ENCODE results near the gene SEMA4C.

The SEMA4C gene

DNA sequence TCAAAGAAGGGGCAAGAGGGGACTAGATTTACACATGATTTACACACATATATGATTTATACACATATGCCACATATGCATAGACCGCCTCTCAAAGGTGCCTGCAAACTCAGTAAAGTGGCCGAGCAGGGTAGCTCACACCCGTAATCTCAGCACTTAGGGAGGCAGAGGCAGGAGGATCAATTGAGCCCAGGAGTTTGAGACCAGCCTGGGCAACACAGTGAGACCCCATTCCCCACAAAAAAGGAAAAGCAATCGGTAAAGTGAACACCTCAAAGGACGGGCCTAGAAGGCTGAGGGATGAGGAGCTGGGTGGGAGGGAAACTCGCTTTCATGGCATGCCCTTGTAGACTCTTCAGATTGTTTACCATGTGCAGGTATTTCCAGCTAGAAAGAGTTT is 17.2 kb downstream of the SEMA4C start:
- peaks cover 53% of the 10 kb centered on the region for H3K36me3 ChIP-seq (ENCODE audit: control insufficient read depth, insufficient read depth, low read length)
- H3K27ac ChIP-seq (ENCODE audit: low read depth, low read length), result no peak overlapping the region
- no peaks in the 10 kb centered on the region for H3K27me3 ChIP-seq (ENCODE audit: control insufficient read depth, insufficient read depth, low read length)
- no peak overlapping the region for H3K4me3 ChIP-seq (ENCODE audit: low read depth, low read length)
- H3K9me3 ChIP-seq (ENCODE audit: control insufficient read depth, insufficient read depth, low read length), result no peaks in the 10 kb centered on the region
- H3K4me1 ChIP-seq (ENCODE audit: control insufficient read depth, insufficient read depth, low read length), result peaks cover 7% of the 10 kb centered on the region; the same call in 1 of the 2 replicates
- H3K9ac ChIP-seq (ENCODE audit: low read depth, low read length), result no peak overlapping the region

- H3K9ac ChIP-seq (ENCODE audit: low read depth, low read length), result no peak overlapping the region
Measured at GRCh38 chr2:96848264-96848663, 21.6 kb downstream of the SEMA4C start.

GRCh38 chr2:96847586-96847985 is 22.3 kb downstream of the SEMA4C start:
- Histone ChIP-seq H3K9ac (ENCODE audit: low read depth, low read length) (no peak overlapping the region), H3K9me3 (ENCODE audit: control insufficient read depth, insufficient read depth, low read length) (no peaks in the 10 kb centered on the region), H3K27me3 (ENCODE audit: control insufficient read depth, insufficient read depth, low read length) (no peaks in the 10 kb centered on the region), H3K36me3 (ENCODE audit: control insufficient read depth, insufficient read depth, low read length) (peaks cover 49% of the 10 kb centered on the region), H3K27ac (ENCODE audit: low read depth, low read length) (no peak overlapping the region), H3K4me1 (ENCODE audit: control insufficient read depth, insufficient read depth, low read length) (no peaks in the 10 kb centered on the region), H3K4me3 (ENCODE audit: low read depth, low read length) (no peak overlapping the region)

More at GRCh38 chr2:96848264-96848663, 21.6 kb downstream of the SEMA4C start:
- H3K9me3 ChIP-seq (ENCODE audit: control insufficient read depth, insufficient read depth, low read length), result no peaks in the 10 kb centered on the region
- H3K4me3 ChIP-seq (ENCODE audit: low read depth, low read length), result no peak overlapping the region
- no peaks in the 10 kb centered on the region for H3K4me1 ChIP-seq (ENCODE audit: control insufficient read depth, insufficient read depth, low read length)
- H3K27ac ChIP-seq (ENCODE audit: low read depth, low read length), result no peak overlapping the region
- H3K27me3 ChIP-seq (ENCODE audit: control insufficient read depth, insufficient read depth, low read length), result no peaks in the 10 kb centered on the region
- peaks cover 56% of the 10 kb centered on the region for H3K36me3 ChIP-seq (ENCODE audit: control insufficient read depth, insufficient read depth, low read length)

DNA sequence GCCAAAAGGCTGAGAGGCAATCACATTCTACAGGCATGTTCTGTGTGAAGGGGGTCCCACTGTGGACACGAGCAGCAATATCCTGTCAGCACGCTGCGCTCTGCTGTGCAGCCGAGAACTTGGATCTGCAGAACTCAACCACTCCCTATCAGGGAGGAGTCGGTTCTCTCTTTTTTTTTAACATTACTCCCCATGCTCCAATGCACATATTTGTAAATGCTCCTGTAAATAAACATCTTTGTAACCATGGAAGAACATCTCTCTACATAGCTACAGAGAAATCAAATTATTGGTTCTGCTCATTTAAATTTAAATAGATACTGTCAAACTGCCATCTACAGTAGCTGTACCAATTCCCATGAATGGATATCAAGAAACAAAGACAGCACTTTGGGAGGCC is 23.1 kb downstream of the SEMA4C start:
- Histone ChIP-seq H3K9me3 (ENCODE audit: control insufficient read depth, insufficient read depth, low read length) (no peaks in the 10 kb centered on the region), H3K4me1 (ENCODE audit: control insufficient read depth, insufficient read depth, low read length) (no peaks in the 10 kb centered on the region), H3K4me3 (ENCODE audit: low read depth, low read length) (no peak overlapping the region), H3K36me3 (ENCODE audit: control insufficient read depth, insufficient read depth, low read length) (peaks cover 44% of the 10 kb centered on the region), H3K27me3 (ENCODE audit: control insufficient read depth, insufficient read depth, low read length) (no peaks in the 10 kb centered on the region), H3K9ac (ENCODE audit: low read depth, low read length) (no peak overlapping the region), H3K27ac (ENCODE audit: low read depth, low read length) (no peak overlapping the region)

GRCh38 chr2:96844405-96844808 is 25.5 kb downstream of the SEMA4C start:
- H3K9ac ChIP-seq (ENCODE audit: low read depth, low read length), result no peak overlapping the region
- H3K36me3 ChIP-seq (ENCODE audit: control insufficient read depth, insufficient read depth, low read length), result peaks cover 24% of the 10 kb centered on the region
- H3K9me3 ChIP-seq (ENCODE audit: control insufficient read depth, insufficient read depth, low read length), result no peaks in the 10 kb centered on the region
- H3K4me3 ChIP-seq (ENCODE audit: low read depth, low read length), result no peak overlapping the region
- no peaks in the 10 kb centered on the region for H3K27me3 ChIP-seq (ENCODE audit: control insufficient read depth, insufficient read depth, low read length)
- H3K27ac ChIP-seq (ENCODE audit: low read depth, low read length), result no peak overlapping the region
- H3K4me1 ChIP-seq (ENCODE audit: control insufficient read depth, insufficient read depth, low read length), result no peaks in the 10 kb centered on the region

DNA sequence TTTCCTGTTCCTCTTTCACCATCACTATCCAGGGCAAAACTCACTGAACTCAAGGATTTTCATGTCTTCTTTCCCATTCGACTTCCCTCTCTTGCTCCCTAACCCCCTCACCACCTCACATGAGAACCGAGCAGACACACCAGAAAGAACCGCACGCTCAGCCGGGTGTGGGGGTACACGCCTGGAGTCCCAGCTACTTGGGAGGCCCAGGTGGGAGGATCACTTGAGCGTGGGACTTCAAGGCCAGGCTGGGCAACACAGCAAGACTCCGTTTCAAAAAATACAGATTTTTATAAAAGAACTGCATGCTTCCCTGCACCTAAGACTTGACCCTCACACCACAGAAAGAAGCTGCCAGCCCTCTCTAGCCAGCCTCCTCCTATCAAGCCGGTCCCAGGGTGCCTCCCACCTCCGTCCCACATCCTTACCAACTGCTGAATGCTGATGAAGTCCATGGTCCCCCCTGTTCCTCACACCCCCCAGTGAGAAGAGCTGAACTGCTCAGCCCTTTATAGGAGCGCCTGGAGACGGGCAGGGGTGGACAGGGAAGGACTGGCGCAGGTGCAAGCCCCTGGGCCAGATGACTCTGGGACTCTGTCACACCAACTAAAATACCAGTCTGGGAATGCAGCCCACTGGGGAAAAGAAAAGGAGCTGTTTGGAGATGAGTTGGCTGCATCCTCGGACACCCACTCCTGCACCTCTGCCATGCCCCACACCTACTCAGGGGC is 26.2 kb downstream of the SEMA4C start, which contains the start of gene ANKRD23:
Gene ANKRD23 (minus strand): TSS at position 484 of the 731 bp plus-strand sequence. CDS start 29 bp downstream, at position 455.
- Histone ChIP-seq H3K27ac (ENCODE audit: low read depth, low read length) (peak within 1 kb of the TSS; percentile 22), H3K9me3 (ENCODE audit: control insufficient read depth, insufficient read depth, low read length) (no peaks in the 10 kb centered on the region), H3K36me3 (ENCODE audit: control insufficient read depth, insufficient read depth, low read length) (peaks cover 26% of the 10 kb centered on the region), H3K4me1 (ENCODE audit: control insufficient read depth, insufficient read depth, low read length) (no peaks in the 10 kb centered on the region), H3K4me3 (ENCODE audit: low read depth, low read length) (no peak within 1 kb of the TSS), H3K27me3 (ENCODE audit: control insufficient read depth, insufficient read depth, low read length) (no peaks in the 10 kb centered on the region), H3K9ac (ENCODE audit: low read depth, low read length) (no peak within 1 kb of the TSS)

DNA sequence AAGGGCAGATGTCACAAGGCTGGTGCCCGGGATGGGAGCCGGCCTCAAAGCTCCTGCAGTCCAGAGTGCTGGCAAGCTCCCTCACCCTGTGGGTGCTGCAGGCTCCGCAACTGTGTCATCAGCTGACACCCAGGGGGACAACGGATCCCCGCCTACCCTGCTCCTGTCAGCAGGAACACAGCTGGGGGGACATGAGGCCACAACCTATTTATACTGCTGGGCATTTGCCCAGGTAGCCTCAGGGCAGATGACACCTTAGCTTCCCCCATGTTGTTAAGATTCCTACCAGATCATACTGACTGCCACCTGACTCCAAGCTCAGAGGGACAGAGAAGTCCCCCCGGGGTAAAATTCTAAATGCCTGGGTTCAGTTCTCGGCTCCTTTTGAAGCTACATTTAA is 27.3 kb downstream of the SEMA4C start:
- Histone ChIP-seq H3K4me1 (ENCODE audit: control insufficient read depth, insufficient read depth, low read length) (no peaks in the 10 kb centered on the region), H3K27ac (ENCODE audit: low read depth, low read length) (peak overlapping the region; percentile 22), H3K36me3 (ENCODE audit: control insufficient read depth, insufficient read depth, low read length) (peaks cover 26% of the 10 kb centered on the region; the same call in 1 of the 2 replicates)

GRCh38 chr2:96841701-96842495 is 28.0 kb downstream of the SEMA4C start:
- Histone ChIP-seq H3K36me3 (ENCODE audit: control insufficient read depth, insufficient read depth, low read length) (peaks cover 24% of the 10 kb centered on the region), H3K27ac (ENCODE audit: low read depth, low read length) (no peak overlapping the region), H3K4me1 (ENCODE audit: control insufficient read depth, insufficient read depth, low read length) (no peaks in the 10 kb centered on the region; the same call in 1 of the 2 replicates), H3K4me3 (ENCODE audit: low read depth, low read length) (no peak overlapping the region), H3K9ac (ENCODE audit: low read depth, low read length) (no peak overlapping the region), H3K9me3 (ENCODE audit: control insufficient read depth, insufficient read depth, low read length) (no peaks in the 10 kb centered on the region), H3K27me3 (ENCODE audit: control insufficient read depth, insufficient read depth, low read length) (no peaks in the 10 kb centered on the region)

More for the DNA sequence above, 27.3 kb downstream of the SEMA4C start:
- H3K9ac ChIP-seq (ENCODE audit: low read depth, low read length), result no peak overlapping the region
- no peaks in the 10 kb centered on the region for H3K27me3 ChIP-seq (ENCODE audit: control insufficient read depth, insufficient read depth, low read length)
- H3K4me3 ChIP-seq (ENCODE audit: low read depth, low read length), result no peak overlapping the region
- H3K9me3 ChIP-seq (ENCODE audit: control insufficient read depth, insufficient read depth, low read length), result no peaks in the 10 kb centered on the region

GRCh38 chr2:96839875-96840850 is 29.7 kb downstream of the SEMA4C start:
- H3K27ac ChIP-seq (ENCODE audit: low read depth, low read length), result no peak overlapping the region

DNA sequence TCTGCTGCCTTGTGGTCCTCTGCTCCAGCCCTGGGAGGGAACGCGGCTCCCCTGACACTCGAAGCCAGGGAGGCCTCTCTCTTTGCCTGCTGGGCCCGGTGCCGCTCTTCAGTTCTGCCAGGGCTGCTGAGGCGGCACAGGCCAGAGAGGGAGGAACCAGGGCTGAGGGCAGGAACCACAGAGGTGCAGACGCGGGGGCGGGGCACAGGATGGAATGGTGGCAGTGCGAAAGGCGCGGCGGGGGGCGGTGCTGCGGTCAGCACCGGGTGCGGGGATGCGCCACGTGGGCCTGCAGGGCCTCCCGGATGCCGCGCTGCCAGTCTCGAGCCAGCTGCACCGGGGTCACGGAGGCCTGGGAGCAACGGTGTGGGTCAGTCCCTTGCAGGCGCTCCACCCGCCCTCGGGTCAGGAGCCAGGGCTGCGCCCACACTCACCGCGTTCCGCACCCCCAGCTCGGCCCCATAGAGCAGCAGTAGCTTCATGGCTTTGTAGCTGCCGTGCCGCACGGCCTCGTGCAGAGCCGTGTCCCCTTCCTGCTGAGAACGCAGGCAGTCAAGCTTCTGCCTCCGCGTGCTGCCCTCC is 30.5 kb downstream of the SEMA4C start:
- Histone ChIP-seq H3K27me3 (ENCODE audit: control insufficient read depth, insufficient read depth, low read length) (no peaks in the 10 kb centered on the region), H3K9me3 (ENCODE audit: control insufficient read depth, insufficient read depth, low read length) (no peaks in the 10 kb centered on the region), H3K4me3 (ENCODE audit: low read depth, low read length) (no peak overlapping the region), H3K27ac (ENCODE audit: low read depth, low read length) (no peak overlapping the region), H3K36me3 (ENCODE audit: control insufficient read depth, insufficient read depth, low read length) (peaks cover 25% of the 10 kb centered on the region), H3K4me1 (ENCODE audit: control insufficient read depth, insufficient read depth, low read length) (no peaks in the 10 kb centered on the region; the same call in 1 of the 2 replicates), H3K9ac (ENCODE audit: low read depth, low read length) (no peak overlapping the region)

More at GRCh38 chr2:96839875-96840850, 29.7 kb downstream of the SEMA4C start:
- Histone ChIP-seq H3K4me3 (ENCODE audit: low read depth, low read length) (no peak overlapping the region), H3K4me1 (ENCODE audit: control insufficient read depth, insufficient read depth, low read length) (no peaks in the 10 kb centered on the region; the same call in 1 of the 2 replicates), H3K27me3 (ENCODE audit: control insufficient read depth, insufficient read depth, low read length) (no peaks in the 10 kb centered on the region), H3K36me3 (ENCODE audit: control insufficient read depth, insufficient read depth, low read length) (peaks cover 17% of the 10 kb centered on the region), H3K9ac (ENCODE audit: low read depth, low read length) (no peak overlapping the region), H3K9me3 (ENCODE audit: control insufficient read depth, insufficient read depth, low read length) (no peaks in the 10 kb centered on the region)

Data from HUES48 (cell line).